ENCODE data around the gene IQCE.

- no peak for TF ChIP-seq CTCF (conservative IDR thresholded peaks at IDR 0.05)
- no peak for TF ChIP-seq EZH2 (IDR thresholded peaks at IDR 0.05; ENCODE audit: low read depth)
Observed at GRCh38 chr7:2521341-2521745, 37.4 kb upstream of the IQCE start.

Measured in PC-9 (cell line).